T1000 (cell line): ENCODE data around the gene DAZ3.
"Not testable (repeated sequence)": the region's sequence is repeated elsewhere in the genome, so short reads cannot be mapped to it uniquely, and the experiment has no call there.

Experiments
- DNase-seq: peaks from one replicate; lab custom pipeline; 2025; ENCODE audit warnings: mixed read lengths; lab: John Stamatoyannopoulos, UW

DAZ3 gene

GRCh38 chrY:24813293-24813692, at the start of gene DAZ3:
DAZ3 (minus strand) TSS chrY:24813393; CDS start chrY:24813185, 208 bp downstream.
- not testable (repeated sequence) for DNase-seq

DNA sequence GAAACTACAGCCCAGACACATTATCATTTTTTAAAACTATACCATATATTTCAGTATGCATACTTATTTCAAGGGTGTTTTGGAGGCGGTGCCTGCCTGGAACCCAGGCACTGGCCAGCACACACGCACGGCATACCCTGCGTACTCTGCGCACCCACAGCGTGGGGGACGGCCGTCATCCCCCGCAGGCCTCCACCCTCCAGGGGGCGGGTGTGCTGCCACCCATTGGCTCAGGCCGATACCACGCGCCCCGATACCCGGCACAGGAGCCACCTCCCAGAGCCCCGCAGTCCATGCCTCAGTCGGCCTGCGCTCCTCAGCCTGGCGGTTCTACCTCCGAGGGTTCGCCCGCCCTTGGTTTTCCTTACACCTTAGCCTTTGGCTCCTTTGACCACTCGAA, 20.4 kb upstream of the DAZ3 start, which contains the start of gene DAZ4:
Gene DAZ4 (plus strand): TSS at position 301 of the 400 bp plus-strand sequence. CDS start 208 bp downstream, outside the sequence.
- not testable (repeated sequence) for DNase-seq

DNA sequence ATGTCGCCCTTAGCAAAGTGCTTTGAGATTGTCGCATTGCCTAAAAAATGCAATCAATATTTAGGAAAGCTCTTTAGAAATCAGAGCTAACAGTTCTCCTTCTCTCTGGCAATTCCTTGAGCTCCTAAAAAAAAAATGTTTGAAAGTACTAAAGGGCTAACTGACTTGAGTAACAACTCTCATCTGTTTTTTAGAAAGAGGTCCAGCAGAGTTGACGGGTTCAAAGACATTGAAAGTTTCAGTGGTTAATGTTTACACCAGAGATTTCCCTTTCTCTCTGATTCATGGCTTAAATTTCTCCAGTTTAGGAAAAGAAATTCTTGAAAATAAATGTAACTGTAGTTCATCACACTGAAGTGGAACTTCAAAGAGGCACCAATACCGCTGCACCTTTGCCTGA, 11.9 kb upstream of the DAZ3 start:
- DNase-seq = not testable (repeated sequence)

GRCh38 chrY:24824184-24824879, 11.1 kb upstream of the DAZ3 start:
- DNase-seq = not testable (repeated sequence)

DNA sequence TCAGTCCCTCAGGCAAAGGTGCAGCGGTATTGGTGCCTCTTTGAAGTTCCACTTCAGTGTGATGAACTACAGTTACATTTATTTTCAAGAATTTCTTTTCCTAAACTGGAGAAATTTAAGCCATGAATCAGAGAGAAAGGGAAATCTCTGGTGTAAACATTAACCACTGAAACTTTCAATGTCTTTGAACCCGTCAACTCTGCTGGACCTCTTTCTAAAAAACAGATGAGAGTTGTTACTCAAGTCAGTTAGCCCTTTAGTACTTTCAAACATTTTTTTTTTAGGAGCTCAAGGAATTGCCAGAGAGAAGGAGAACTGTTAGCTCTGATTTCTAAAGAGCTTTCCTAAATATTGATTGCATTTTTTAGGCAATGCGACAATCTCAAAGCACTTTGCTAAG, 8.6 kb upstream of the DAZ3 start:
- DNase-seq = not testable (repeated sequence)
